Measurements from ENCODE around the gene EEF1G. TPM values are rescaled to one million over a fixed set of nuclear protein-coding genes. Genes with fewer than 3 reads are reported as not detected.

EEF1G gene
- total RNA-seq, 1 donor = 1,049 TPM

GRCh38 chr11:62542111-62542745 lies 31.5 kb downstream of the EEF1G start:
- Histone ChIP-seq H2AFZ (ENCODE audit: low read length) (no peak overlapping the region), H3K4me3 (ENCODE audit: insufficient read depth, low read length) (peak overlapping the region; percentile 98), H3K4me1 (ENCODE audit: insufficient read depth, low read length) (peaks cover 57% of the 10 kb centered on the region), H3K27me3 (ENCODE audit: insufficient read depth, low read length) (no peaks in the 10 kb centered on the region), H3K4me2 (ENCODE audit: insufficient read depth, low read length) (peak overlapping the region; percentile 93), H3K79me2 (ENCODE audit: insufficient read depth, low read length) (peaks cover 93% of the 10 kb centered on the region), H3K9me3 (ENCODE audit: low read depth, low read length) (no peaks in the 10 kb centered on the region), H3K27ac (ENCODE audit: low read depth, low read length) (peak overlapping the region; percentile 86), H4K20me1 (ENCODE audit: insufficient read depth, low read length) (peaks cover 80% of the 10 kb centered on the region), H3K36me3 (ENCODE audit: insufficient read depth, low read length) (peaks cover 8% of the 10 kb centered on the region)
- no peak for TF ChIP-seq CTCF (IDR thresholded peaks at IDR 0.05; ENCODE audit: extremely low read depth, low read depth, low read length)
- DNase-seq (ENCODE audit: insufficient read length, low spot score, missing footprints) = no peak

GRCh38 chr11:62540804-62541701 lies 32.6 kb downstream of the EEF1G start:
- no peak for TF ChIP-seq CTCF (IDR thresholded peaks at IDR 0.05; ENCODE audit: extremely low read depth, low read depth, low read length)
- Histone ChIP-seq H3K36me3 (ENCODE audit: insufficient read depth, low read length) (peaks cover 15% of the 10 kb centered on the region), H3K9me3 (ENCODE audit: low read depth, low read length) (no peaks in the 10 kb centered on the region), H4K20me1 (ENCODE audit: insufficient read depth, low read length) (peaks cover 87% of the 10 kb centered on the region), H3K79me2 (ENCODE audit: insufficient read depth, low read length) (peaks cover 99% of the 10 kb centered on the region), H3K27me3 (ENCODE audit: insufficient read depth, low read length) (no peaks in the 10 kb centered on the region), H3K4me2 (ENCODE audit: insufficient read depth, low read length) (peak overlapping the region; percentile 93), H3K4me1 (ENCODE audit: insufficient read depth, low read length) (peaks cover 62% of the 10 kb centered on the region), H3K4me3 (ENCODE audit: insufficient read depth, low read length) (peak overlapping the region; percentile 98), H2AFZ (ENCODE audit: low read length) (no peak overlapping the region), H3K27ac (ENCODE audit: low read depth, low read length) (peak overlapping the region; percentile 86)
- peak; percentile 85 for DNase-seq (ENCODE audit: insufficient read length, low spot score, missing footprints)

- peak overlapping the region; percentile 93 for H3K4me2 ChIP-seq (ENCODE audit: insufficient read depth, low read length)
- peaks cover 99% of the 10 kb centered on the region for H3K79me2 ChIP-seq (ENCODE audit: insufficient read depth, low read length)
- peak; percentile 99 for DNase-seq (ENCODE audit: insufficient read length, low spot score, missing footprints)
- peaks cover 30% of the 10 kb centered on the region for H3K36me3 ChIP-seq (ENCODE audit: insufficient read depth, low read length)
- H3K9me3 ChIP-seq (ENCODE audit: low read depth, low read length) = no peaks in the 10 kb centered on the region
- peak overlapping the region; percentile 86 for H3K27ac ChIP-seq (ENCODE audit: low read depth, low read length)
- no peaks in the 10 kb centered on the region for H3K27me3 ChIP-seq (ENCODE audit: insufficient read depth, low read length)
- H3K4me3 ChIP-seq (ENCODE audit: insufficient read depth, low read length) = peak overlapping the region; percentile 54
- H4K20me1 ChIP-seq (ENCODE audit: insufficient read depth, low read length) = peaks cover 91% of the 10 kb centered on the region
- no peak overlapping the region for H2AFZ ChIP-seq (ENCODE audit: low read length)
- peaks cover 64% of the 10 kb centered on the region for H3K4me1 ChIP-seq (ENCODE audit: insufficient read depth, low read length)
- no peak for TF ChIP-seq CTCF (IDR thresholded peaks at IDR 0.05; ENCODE audit: extremely low read depth, low read depth, low read length)
Observed at GRCh38 chr11:62539238-62539925, 34.3 kb downstream of the EEF1G start.
